Endothelial cell of umbilical vein (primary cell): ENCODE measurements around the gene KRT83. TPM values are rescaled to one million over a fixed set of nuclear protein-coding genes. Genes with fewer than 3 reads are reported as not detected.

Experiments used
- BruUV-seq: library from RNA; stranded (reverse); fragments of 400-500 nt; replicated peaks from 2 replicates; lab custom pipeline; 2021; lab: Mats Ljungman, UMichigan
- CTCF ChIA-PET: fragments of 300-600, 350-600 bp; sonication (Branson Sonifier 250); formaldehyde crosslinking; loops from one replicate; lab custom pipeline; 2021; ENCODE audit warnings: antibody characterized with exemption, inconsistent platforms; lab: Charles Lee
- POLR2A ChIA-PET: fragments of 300-600, 350-600 bp; sonication (Branson Sonifier 250); formaldehyde crosslinking; loops from one replicate; lab custom pipeline; 2021; ENCODE audit warnings: antibody characterized with exemption, inconsistent platforms; lab: Charles Lee
- DNase-seq: peaks from one replicate; pipeline ENCODE4 v3.0.0-alpha.2; 2011; ENCODE audit warnings: low read depth, low spot score
- FAIRE-seq: peaks from 2 replicates; lab custom pipeline; 2011; peaks lifted over from hg19 to GRCh38; lab: Jason Lieb, UNC
- H2AFZ ChIP-seq: 2 replicates; pipeline ENCODE4 v1.6.0; 2012; ENCODE audit warnings: low read depth, low read length, control low read depth, inconsistent platforms
- H3K27ac ChIP-seq: 2 replicates; pipeline ENCODE4 v1.5.1; 2011; ENCODE audit warnings: low read depth, mild to moderate bottlenecking, control low read depth, low read length, moderate library complexity; ENCODE audit not compliant: insufficient read depth
- H3K27me3 ChIP-seq, 2 experiments: 2 replicates each; pipeline versions ENCODE4 v1.6.0 to v1.6.1; 2011; ENCODE audit warnings: low read length in 2 of 2, mixed read lengths in 1 of 2; ENCODE audit not compliant: control insufficient read depth in 2 of 2, insufficient read depth in 2 of 2
- H3K36me3 ChIP-seq, 2 experiments: 2 replicates in 1 of 2; 3 replicates in 1 of 2; pipeline ENCODE4 v1.5.1; 2011; ENCODE audit warnings: low read length in 2 of 2, mild to moderate bottlenecking in 1 of 2, moderate library complexity in 1 of 2; ENCODE audit not compliant: control insufficient read depth in 2 of 2, insufficient read depth in 2 of 2; ENCODE audit errors: extremely low read depth in 1 of 2
- H3K4me1 ChIP-seq: 3 replicates; pipeline ENCODE4 v1.5.1; 2011; ENCODE audit warnings: mild to moderate bottlenecking, low read length; ENCODE audit not compliant: control insufficient read depth, insufficient read depth; ENCODE audit errors: extremely low read depth
- H3K4me2 ChIP-seq: 2 replicates; pipeline ENCODE4 v1.6.1; 2011; ENCODE audit warnings: low read length, control low read depth, mixed read lengths; ENCODE audit not compliant: insufficient read depth
- H3K4me3 ChIP-seq, 3 experiments: fragments of 200-600 bp in 1 of 3; sonication (generic), shearing (Covaris generic) in 1 of 3; replicated peaks in 1 of 3; 2 replicates each; pipeline ENCODE4 v1.5.1; 2011 to 2016; ENCODE audit warnings: control low read depth in 3 of 3, low read length in 3 of 3, mild to moderate bottlenecking in 2 of 3, inconsistent platforms in 1 of 3, low read depth in 1 of 3, moderate library complexity in 1 of 3; ENCODE audit not compliant: insufficient read depth in 1 of 3
- H3K79me2 ChIP-seq: 2 replicates; pipeline ENCODE4 v1.6.0; 2012; ENCODE audit warnings: low read length, inconsistent platforms; ENCODE audit not compliant: control insufficient read depth, insufficient read depth
- H3K9ac ChIP-seq: replicated peaks from 2 replicates; pipeline ENCODE3; 2011; ENCODE audit warnings: low read length, control low read depth; ENCODE audit not compliant: insufficient read depth; ENCODE audit errors: extremely low read depth
- H3K9me1 ChIP-seq: replicated peaks from 3 replicates; pipeline ENCODE4 v1.6.0; 2011; ENCODE audit warnings: mild to moderate bottlenecking, low read length; ENCODE audit not compliant: control insufficient read depth, insufficient read depth; ENCODE audit errors: extremely low read depth
- H3K9me3 ChIP-seq: replicated peaks from 2 replicates; pipeline ENCODE4 v1.5.1; 2012; ENCODE audit warnings: low read length, inconsistent platforms; ENCODE audit not compliant: control insufficient read depth, insufficient read depth
- H4K20me1 ChIP-seq: replicated peaks from 2 replicates; pipeline ENCODE3; 2011; ENCODE audit warnings: mild to moderate bottlenecking, low read length; ENCODE audit not compliant: control insufficient read depth, insufficient read depth; ENCODE audit errors: extremely low read depth
- CTCF ChIP-seq, 2 donors: IDR thresholded peaks; 1 replicate in 1 of 2; 2 replicates in 1 of 2; pipeline ENCODE4 v1.5.1; 2011; ENCODE audit warnings: low read length in 2 of 2, mild to moderate bottlenecking in 2 of 2, moderate library complexity in 2 of 2, control low read depth in 1 of 2, inconsistent platforms in 1 of 2, low read depth in 1 of 2; ENCODE audit not compliant: insufficient read depth in 1 of 2; ENCODE audit errors: extremely low read depth in 1 of 2
- EZH2 ChIP-seq: IDR thresholded peaks from 2 replicates; pipeline ENCODE4 v1.6.1; 2012; ENCODE audit warnings: borderline replicate concordance, low read depth, mild to moderate bottlenecking, moderate library complexity, low read length, inconsistent platforms; ENCODE audit not compliant: severe bottlenecking
- FOS ChIP-seq: IDR thresholded peaks from 2 replicates; pipeline ENCODE4 v1.6.1; 2011; ENCODE audit warnings: mild to moderate bottlenecking, low read length, moderate library complexity, borderline replicate concordance; ENCODE audit not compliant: insufficient read depth
- GATA2 ChIP-seq: IDR thresholded peaks from 2 replicates; pipeline ENCODE4 v1.7.0; 2011; ENCODE audit warnings: low read depth, mild to moderate bottlenecking, moderate library complexity, mixed read lengths, low read length; ENCODE audit not compliant: insufficient read length, insufficient read depth
- JUN ChIP-seq: IDR thresholded peaks from 2 replicates; pipeline ENCODE4 v1.6.1; 2011; ENCODE audit warnings: borderline replicate concordance, low read depth; ENCODE audit not compliant: insufficient read length, insufficient read depth
- MAX ChIP-seq: IDR thresholded peaks from 2 replicates; pipeline ENCODE4 v1.6.1; 2011; ENCODE audit not compliant: insufficient read depth, insufficient read length
- MYC ChIP-seq: IDR thresholded peaks from one replicate; pipeline ENCODE4 v1.6.1; 2011; ENCODE audit warnings: mild to moderate bottlenecking, low read depth, low read length
- POLR2A ChIP-seq: IDR thresholded peaks from 2 replicates; pipeline ENCODE4 v1.6.1; 2012; ENCODE audit warnings: low read depth, mild to moderate bottlenecking, control low read depth, low read length
- POLR2AphosphoS5 ChIP-seq: IDR thresholded peaks from 2 replicates; pipeline ENCODE4 v1.6.1; 2012; ENCODE audit warnings: low read depth, mild to moderate bottlenecking, control low read depth, low read length, moderate library complexity; ENCODE audit not compliant: insufficient read depth
- dilution Hi-C: fragments of 300-500 bp; cut with MboI; formaldehyde crosslinking; loops from one replicate; pipeline ENCODE4 v1.15.0; 2019; ENCODE audit warnings: low sequenced_read_pairs; ENCODE audit not compliant: extremely low pct_ligation_motif_present
- intact Hi-C: fragments of 100-400 bp; cut with micrococcal nuclease; formaldehyde crosslinking; loops from one replicate; pipeline ENCODE4 v1.10.0; 2022
- polyA plus RNA-seq, 4 experiments: library from polyadenylated mRNA; depleted of rRNA in 3 of 4; stranded (reverse) in 3 of 4; unstranded in 1 of 4; fragments of >200 nt; gene quantifications; 2 replicates each; pipeline versions ENCODE4 v1.2.1 to v1.2.3, GENCODE V29; 2011 to 2012; ENCODE audit warnings: missing spikeins in 1 of 4
- total RNA-seq: library from RNA; stranded (reverse); gene quantifications from 2 replicates; pipeline ENCODE4 v1.2.3, GENCODE V29; 2021

Gene KRT83
- total and polyA plus RNA-seq, 2 donors (not counting 3 experiments of a cell fraction or from before 2014, with no cell fraction given) = not detected

- intact Hi-C loops = no loop called here
- no peaks in the 10 kb centered on the region for H3K79me2 ChIP-seq
- no peaks in the 10 kb centered on the region for H4K20me1 ChIP-seq
- no peak overlapping the region for H3K9ac ChIP-seq
- POLR2A ChIA-PET = no interaction called here
- no TSS peak for BruUV-seq
- no peaks in the 10 kb centered on the region for H3K36me3 ChIP-seq
- no peaks in the 10 kb centered on the region for H3K4me1 ChIP-seq
- no peak overlapping the region for H3K4me2 ChIP-seq
- H2AFZ ChIP-seq = no peak overlapping the region
- H3K4me3 ChIP-seq = no peak overlapping the region
- DNase-seq (no peak), FAIRE-seq (no peak)
- no peaks in the 10 kb centered on the region for H3K9me1 ChIP-seq
- CTCF ChIA-PET = no interaction called here
- no peaks in the 10 kb centered on the region for H3K9me3 ChIP-seq
- no peak overlapping the region for H3K27ac ChIP-seq
- dilution Hi-C loops = no loop called here
- no peak for TF ChIP-seq JUN
- no peak for TF ChIP-seq POLR2AphosphoS5
- no peak for TF ChIP-seq MYC
- peaks cover 22 to 38% of the 10 kb centered on the region in 2 experiments for H3K27me3 ChIP-seq
These were observed 22.5 kb downstream of the KRT83 start for GRCh38 chr12:52298677-52299190.

- H3K9me3 ChIP-seq = no peaks in the 10 kb centered on the region
- intact Hi-C loops (loop anchor here (1.0 kb wide), 1 partner anchor 36 kb away; no protein-coding TSS in a partner anchor), dilution Hi-C loops (no loop called here)
- DNase-seq = no peak
- BruUV-seq = no TSS peak
- POLR2A ChIA-PET = no interaction called here
- no peak overlapping the region for H2AFZ ChIP-seq
- H3K27me3 ChIP-seq = peaks cover 34 to 55% of the 10 kb centered on the region in 2 experiments
- H4K20me1 ChIP-seq = no peaks in the 10 kb centered on the region
- H3K4me3 ChIP-seq = no peak overlapping the region
- no peaks in the 10 kb centered on the region for H3K79me2 ChIP-seq
- no peak overlapping the region for H3K4me2 ChIP-seq
- no peak overlapping the region for H3K27ac ChIP-seq
- no peak overlapping the region for H3K9ac ChIP-seq
- no peak for FAIRE-seq
- CTCF ChIA-PET = interaction anchor here (1.4 kb wide), 2 partner anchors 11 to 17 kb away, joined by 3 to 5 read pairs; no protein-coding TSS in a partner anchor
- no peaks in the 10 kb centered on the region for H3K9me1 ChIP-seq
- no peaks in the 10 kb centered on the region for H3K4me1 ChIP-seq
- TF ChIP-seq POLR2A (no peak), POLR2AphosphoS5 (no peak), CTCF (IDR thresholded peaks at IDR 0.05; ENCODE audit: extremely low read depth in 1 of 2, insufficient read depth in 1 of 2, low read depth in 1 of 2, low read length in 2 of 2) (no peak), MYC (no peak), EZH2 (no peak), MAX (no peak), JUN (no peak), FOS (no peak), GATA2 (no peak)
- no peaks in the 10 kb centered on the region for H3K36me3 ChIP-seq
These were observed 24.5 kb downstream of the KRT83 start for GRCh38 chr12:52296572-52297215.
